SU-DHL-6 (cell line): ENCODE data around the gene ST6GALNAC3.

Experiments
- H2AFZ ChIP-seq: fragments of 200-600 bp; sonication (generic); 2 replicates; pipeline ENCODE4 v1.6.1; 2014; ENCODE audit warnings: low read depth, mild to moderate bottlenecking, moderate library complexity, mixed read lengths, antibody characterized with exemption, low read length; ENCODE audit not compliant: severe bottlenecking
- H3F3A ChIP-seq: fragments of 200-600 bp; shearing (Covaris generic); 2 replicates; pipeline ENCODE4 v1.6.0; 2016; ENCODE audit warnings: antibody characterized with exemption, mild to moderate bottlenecking; ENCODE audit not compliant: insufficient read depth
- H3K27ac ChIP-seq: fragments of 200-600 bp; sonication (generic); 2 replicates; pipeline ENCODE4 v1.5.1; 2016; ENCODE audit warnings: low read depth, mild to moderate bottlenecking, low read length, moderate library complexity, mixed read lengths
- H3K27me3 ChIP-seq: fragments of 200-600 bp; sonication (generic), shearing (Covaris generic); 2 replicates; pipeline ENCODE4 v1.6.0; 2014; ENCODE audit warnings: mild to moderate bottlenecking, low read length
- H3K36me3 ChIP-seq: fragments of 200-600 bp; sonication (generic); 2 replicates; pipeline ENCODE4 v1.6.1; 2014; ENCODE audit warnings: mild to moderate bottlenecking, low read length, mixed read lengths
- H3K4me2 ChIP-seq: fragments of 300-600, 200-600 bp; shearing (Covaris generic), sonication (generic); 2 replicates; pipeline ENCODE4 v1.6.0; 2014; ENCODE audit warnings: low read length, low read depth, mild to moderate bottlenecking; ENCODE audit not compliant: poor library complexity, severe bottlenecking
- H3K4me3 ChIP-seq: fragments of 200-600 bp; sonication (generic); 2 replicates; pipeline ENCODE4 v1.5.1; 2014; ENCODE audit warnings: antibody characterized with exemption, low read length, mild to moderate bottlenecking, mixed read lengths; ENCODE audit not compliant: insufficient read depth, poor library complexity, severe bottlenecking
- H3K79me2 ChIP-seq: fragments of 200-600 bp; sonication (generic); 2 replicates; pipeline ENCODE4 v1.6.1; 2014; ENCODE audit warnings: mild to moderate bottlenecking, low read length, moderate library complexity; ENCODE audit not compliant: insufficient read depth
- H3K9ac ChIP-seq: fragments of 200-600 bp; sonication (generic); 2 replicates; pipeline ENCODE4 v1.7.0; 2014; ENCODE audit warnings: mild to moderate bottlenecking, low read length
- H3K9me2 ChIP-seq: fragments of 200-600 bp; sonication (generic); replicated peaks from 2 replicates; pipeline ENCODE4 v1.6.1; 2014; ENCODE audit warnings: low read length; ENCODE audit not compliant: insufficient read depth
- H3K9me3 ChIP-seq: fragments of 200-600 bp; sonication (generic); 2 replicates; pipeline ENCODE4 v1.6.1; 2014; ENCODE audit warnings: low read length, mixed read lengths; ENCODE audit not compliant: insufficient read depth
- H4K20me1 ChIP-seq: fragments of 200-600 bp; sonication (generic); 2 replicates; pipeline ENCODE4 v1.6.1; 2014; ENCODE audit warnings: low read depth, mild to moderate bottlenecking, antibody characterized with exemption, low read length, moderate library complexity, mixed read lengths
- CTCF ChIP-seq: fragments of 200-600 bp; sonication (generic); IDR thresholded peaks from one replicate; pipeline ENCODE4 v1.5.1; 2017; ENCODE audit warnings: antibody characterized with exemption, mild to moderate bottlenecking, low read length, moderate library complexity; ENCODE audit not compliant: insufficient read depth, poor library complexity, severe bottlenecking
- EZH2phosphoT487 ChIP-seq: fragments of 200-600 bp; sonication (generic), shearing (Covaris generic); conservative IDR thresholded peaks from 2 replicates; pipeline ENCODE4 v1.6.1; 2018; ENCODE audit warnings: mild to moderate bottlenecking, antibody characterized with exemption, low read length, moderate library complexity, mixed read lengths

Gene ST6GALNAC3

GRCh38 chr1:76066394-76066793, 8.2 kb upstream of the ST6GALNAC3 start:
- Histone ChIP-seq H3F3A (no peaks in the 10 kb centered on the region), H3K9me2 (no peaks in the 10 kb centered on the region), H3K9ac (no peak overlapping the region), H3K36me3 (no peaks in the 10 kb centered on the region), H3K4me2 (no peak overlapping the region), H3K27ac (no peak overlapping the region), H3K4me3 (no peak overlapping the region), H3K27me3 (no peaks in the 10 kb centered on the region; the same call in 1 of the 2 replicates), H3K79me2 (no peaks in the 10 kb centered on the region), H3K9me3 (no peaks in the 10 kb centered on the region), H2AFZ (no peak overlapping the region), H4K20me1 (no peaks in the 10 kb centered on the region)
- TF ChIP-seq EZH2phosphoT487 (no peak), CTCF (no peak)

- Histone ChIP-seq H3K79me2 (no peaks in the 10 kb centered on the region), H2AFZ (no peak overlapping the region), H3K9me3 (no peaks in the 10 kb centered on the region), H3K27ac (no peak overlapping the region), H3K4me3 (no peak overlapping the region), H3K36me3 (no peaks in the 10 kb centered on the region), H3K27me3 (no peaks in the 10 kb centered on the region; the same call in 1 of the 2 replicates), H3K9me2 (no peaks in the 10 kb centered on the region), H4K20me1 (no peaks in the 10 kb centered on the region), H3K9ac (no peak overlapping the region), H3K4me2 (no peak overlapping the region), H3F3A (no peaks in the 10 kb centered on the region)
- TF ChIP-seq CTCF (no peak), EZH2phosphoT487 (no peak)
These were observed 6.0 kb upstream of the ST6GALNAC3 start for GRCh38 chr1:76068542-76068941.

GRCh38 chr1:76068953-76069561, 5.5 kb upstream of the ST6GALNAC3 start:
- Histone ChIP-seq H3K27ac (no peak overlapping the region), H3F3A (no peaks in the 10 kb centered on the region), H2AFZ (no peak overlapping the region), H3K9me3 (no peaks in the 10 kb centered on the region), H4K20me1 (no peaks in the 10 kb centered on the region), H3K36me3 (no peaks in the 10 kb centered on the region), H3K9me2 (no peaks in the 10 kb centered on the region), H3K9ac (no peak overlapping the region), H3K4me2 (no peak overlapping the region), H3K4me3 (no peak overlapping the region), H3K79me2 (no peaks in the 10 kb centered on the region), H3K27me3 (no peaks in the 10 kb centered on the region; the same call in 1 of the 2 replicates)
- TF ChIP-seq EZH2phosphoT487, result no peak
- TF ChIP-seq CTCF, result no peak
